ENCODE results near the gene BTBD1. TPM values are rescaled to one million over a fixed set of nuclear protein-coding genes. Genes with fewer than 3 reads are reported as not detected.

The BTBD1 gene
- total RNA-seq, 1 experiment from 2014 or later = 80.0 TPM

- no TSS peak for BruUV-seq (replicated peaks)
- RAD21 ChIA-PET (ENCODE audit: low non-redundant PET in 1 of 2, low total read pairs in 2 of 2, uncharacterized antibody in 2 of 2, unreplicated experiment in 2 of 2) = no interaction called here
- no peaks in the 10 kb centered on the region for H4K20me1 ChIP-seq (ENCODE audit: insufficient read depth)
- no peaks in the 10 kb centered on the region for H3K79me2 ChIP-seq (ENCODE audit: insufficient read depth, low read length)
- H3K27me3 ChIP-seq (ENCODE audit: insufficient read depth, low read length) = no peaks in the 10 kb centered on the region
- no peak for DNase-seq (ENCODE audit: low read depth, low spot score)
- no peak overlapping the region for H2AFZ ChIP-seq (ENCODE audit: low read depth, low read length, poor library complexity, severe bottlenecking)
- POLR2A ChIA-PET = no interaction called here
- peaks cover 0 to 6% of the 10 kb centered on the region in 2 experiments; a peak in 2 of 4 replicates for H3K36me3 ChIP-seq (ENCODE audit: control insufficient read depth in 1 of 2, insufficient read depth in 2 of 2, low read length in 2 of 2)
- TF ChIP-seq ATF3 (IDR thresholded peaks at IDR 0.05) (no peak), JUND (IDR thresholded peaks at IDR 0.05) (no peak), CEBPB (IDR thresholded peaks at IDR 0.05; ENCODE audit: low read depth) (no peak), EGR1 (IDR thresholded peaks at IDR 0.05; ENCODE audit: low read depth) (no peak), RAD21 (IDR thresholded peaks at IDR 0.05; ENCODE audit: low read depth) (peak; percentile 87), EZH2phosphoT487 (IDR thresholded peaks at IDR 0.05; ENCODE audit: borderline replicate concordance) (no peak), MAX (IDR thresholded peaks at IDR 0.05) (no peak; the same call in 1 of the 2 replicates), ZFX (IDR thresholded peaks at IDR 0.05) (no peak), ZNF274 (IDR thresholded peaks at IDR 0.05; ENCODE audit: low read depth, low read length) (no peak), CTCF (IDR thresholded peaks at IDR 0.05 in 2 of 3, conservative IDR thresholded peaks at IDR 0.05 in 1 of 3; ENCODE audit: borderline replicate concordance in 1 of 3, insufficient read depth in 1 of 3, low read depth in 2 of 3, low read length in 2 of 3) (peak; percentile 39 to 78 (median 64); a peak in 5 of 6 replicates), POLR2A (IDR thresholded peaks at IDR 0.05; ENCODE audit: borderline replicate concordance, extremely low read depth, insufficient read depth, insufficient read length) (no peak), TCF7L2 (IDR thresholded peaks at IDR 0.05; ENCODE audit: borderline replicate concordance, extremely low read depth, insufficient read depth, insufficient read length) (no peak), YY1 (IDR thresholded peaks at IDR 0.05; ENCODE audit: extremely low read depth, insufficient replicate concordance, low read depth, low read length) (no peak)
- H3K9ac ChIP-seq (ENCODE audit: low read length) = no peak overlapping the region
- H3K4me2 ChIP-seq (ENCODE audit: low read length) = peak overlapping the region; percentile 13; the same call in 1 of the 2 replicates
- no peak overlapping the region for H3K4me3 ChIP-seq (replicated peaks in 1 of 2; ENCODE audit: low read depth in 1 of 2, low read length in 2 of 2)
- CTCF ChIA-PET = interaction anchor here (1.0 to 1.8 kb wide), 4 partner anchors 11 to 469 kb away, joined by 3 to 10 read pairs (median 6); partner anchors contain the start of gene C15orf40
- H3K9me2 ChIP-seq (ENCODE audit: insufficient read depth) = no peaks in the 10 kb centered on the region
- intact Hi-C loops (cut with micrococcal nuclease) = loop anchor here (2.0 to 10.0 kb wide), 2 partner anchors 151 to 465 kb away; no protein-coding TSS in a partner anchor
- H3K4me1 ChIP-seq (ENCODE audit: control insufficient read depth in 1 of 2, insufficient read depth in 2 of 2, low read length in 2 of 2) = peaks cover 0 to 3% of the 10 kb centered on the region in 2 experiments; a peak in 1 of 4 replicates
- peak; percentile 79 for ATAC-seq
- H3K9me3 ChIP-seq (ENCODE audit: control insufficient read depth in 1 of 2, insufficient read depth in 1 of 2, low read depth in 1 of 2, low read length in 2 of 2) = no peaks in the 10 kb centered on the region
- H3K27ac ChIP-seq (ENCODE audit: low read depth, low read length) = no peak overlapping the region
These were observed 67.0 kb downstream of the BTBD1 start for GRCh38 chr15:82999905-83000671.

Measured in HCT116 (cell line).